Endothelial cell of umbilical vein (primary cell): ENCODE data around the gene PLD1. TPM values are rescaled to one million over a fixed set of nuclear protein-coding genes. Genes with fewer than 3 reads are reported as not detected.

ENCODE experiments used
- BruUV-seq: library from RNA; stranded (reverse); fragments of 400-500 nt; replicated peaks from 2 replicates; lab custom pipeline; 2021; lab: Mats Ljungman, UMichigan
- CTCF ChIA-PET: fragments of 300-600, 350-600 bp; sonication (Branson Sonifier 250); formaldehyde crosslinking; loops from one replicate; lab custom pipeline; 2021; ENCODE audit warnings: antibody characterized with exemption, inconsistent platforms; lab: Charles Lee
- POLR2A ChIA-PET: fragments of 300-600, 350-600 bp; sonication (Branson Sonifier 250); formaldehyde crosslinking; loops from one replicate; lab custom pipeline; 2021; ENCODE audit warnings: antibody characterized with exemption, inconsistent platforms; lab: Charles Lee
- DNase-seq: peaks from one replicate; pipeline ENCODE4 v3.0.0-alpha.2; 2011; ENCODE audit warnings: low read depth, low spot score
- FAIRE-seq: peaks from 2 replicates; lab custom pipeline; 2011; peaks lifted over from hg19 to GRCh38; lab: Jason Lieb, UNC
- H2AFZ ChIP-seq: 2 replicates; pipeline ENCODE4 v1.6.0; 2012; ENCODE audit warnings: low read depth, low read length, control low read depth, inconsistent platforms
- H3K27ac ChIP-seq: 2 replicates; pipeline ENCODE4 v1.5.1; 2011; ENCODE audit warnings: low read depth, mild to moderate bottlenecking, control low read depth, low read length, moderate library complexity; ENCODE audit not compliant: insufficient read depth
- H3K27me3 ChIP-seq, 2 experiments: 2 replicates each; pipeline versions ENCODE4 v1.6.0 to v1.6.1; 2011; ENCODE audit warnings: low read length in 2 of 2, mixed read lengths in 1 of 2; ENCODE audit not compliant: control insufficient read depth in 2 of 2, insufficient read depth in 2 of 2
- H3K36me3 ChIP-seq, 2 experiments: 2 replicates in 1 of 2; 3 replicates in 1 of 2; pipeline ENCODE4 v1.5.1; 2011; ENCODE audit warnings: low read length in 2 of 2, mild to moderate bottlenecking in 1 of 2, moderate library complexity in 1 of 2; ENCODE audit not compliant: control insufficient read depth in 2 of 2, insufficient read depth in 2 of 2; ENCODE audit errors: extremely low read depth in 1 of 2
- H3K4me1 ChIP-seq: 3 replicates; pipeline ENCODE4 v1.5.1; 2011; ENCODE audit warnings: mild to moderate bottlenecking, low read length; ENCODE audit not compliant: control insufficient read depth, insufficient read depth; ENCODE audit errors: extremely low read depth
- H3K4me2 ChIP-seq: 2 replicates; pipeline ENCODE4 v1.6.1; 2011; ENCODE audit warnings: low read length, control low read depth, mixed read lengths; ENCODE audit not compliant: insufficient read depth
- H3K4me3 ChIP-seq, 3 experiments: fragments of 200-600 bp in 1 of 3; sonication (generic), shearing (Covaris generic) in 1 of 3; replicated peaks in 1 of 3; 2 replicates each; pipeline ENCODE4 v1.5.1; 2011 to 2016; ENCODE audit warnings: control low read depth in 3 of 3, low read length in 3 of 3, mild to moderate bottlenecking in 2 of 3, inconsistent platforms in 1 of 3, low read depth in 1 of 3, moderate library complexity in 1 of 3; ENCODE audit not compliant: insufficient read depth in 1 of 3
- H3K79me2 ChIP-seq: 2 replicates; pipeline ENCODE4 v1.6.0; 2012; ENCODE audit warnings: low read length, inconsistent platforms; ENCODE audit not compliant: control insufficient read depth, insufficient read depth
- H3K9ac ChIP-seq: replicated peaks from 2 replicates; pipeline ENCODE3; 2011; ENCODE audit warnings: low read length, control low read depth; ENCODE audit not compliant: insufficient read depth; ENCODE audit errors: extremely low read depth
- H3K9me1 ChIP-seq: replicated peaks from 3 replicates; pipeline ENCODE4 v1.6.0; 2011; ENCODE audit warnings: mild to moderate bottlenecking, low read length; ENCODE audit not compliant: control insufficient read depth, insufficient read depth; ENCODE audit errors: extremely low read depth
- H3K9me3 ChIP-seq: replicated peaks from 2 replicates; pipeline ENCODE4 v1.5.1; 2012; ENCODE audit warnings: low read length, inconsistent platforms; ENCODE audit not compliant: control insufficient read depth, insufficient read depth
- H4K20me1 ChIP-seq: replicated peaks from 2 replicates; pipeline ENCODE3; 2011; ENCODE audit warnings: mild to moderate bottlenecking, low read length; ENCODE audit not compliant: control insufficient read depth, insufficient read depth; ENCODE audit errors: extremely low read depth
- CTCF ChIP-seq, 2 donors: IDR thresholded peaks; 1 replicate in 1 of 2; 2 replicates in 1 of 2; pipeline ENCODE4 v1.5.1; 2011; ENCODE audit warnings: low read length in 2 of 2, mild to moderate bottlenecking in 2 of 2, moderate library complexity in 2 of 2, control low read depth in 1 of 2, inconsistent platforms in 1 of 2, low read depth in 1 of 2; ENCODE audit not compliant: insufficient read depth in 1 of 2; ENCODE audit errors: extremely low read depth in 1 of 2
- EZH2 ChIP-seq: IDR thresholded peaks from 2 replicates; pipeline ENCODE4 v1.6.1; 2012; ENCODE audit warnings: borderline replicate concordance, low read depth, mild to moderate bottlenecking, moderate library complexity, low read length, inconsistent platforms; ENCODE audit not compliant: severe bottlenecking
- FOS ChIP-seq: IDR thresholded peaks from 2 replicates; pipeline ENCODE4 v1.6.1; 2011; ENCODE audit warnings: mild to moderate bottlenecking, low read length, moderate library complexity, borderline replicate concordance; ENCODE audit not compliant: insufficient read depth
- GATA2 ChIP-seq: IDR thresholded peaks from 2 replicates; pipeline ENCODE4 v1.7.0; 2011; ENCODE audit warnings: low read depth, mild to moderate bottlenecking, moderate library complexity, mixed read lengths, low read length; ENCODE audit not compliant: insufficient read length, insufficient read depth
- JUN ChIP-seq: IDR thresholded peaks from 2 replicates; pipeline ENCODE4 v1.6.1; 2011; ENCODE audit warnings: borderline replicate concordance, low read depth; ENCODE audit not compliant: insufficient read length, insufficient read depth
- MAX ChIP-seq: IDR thresholded peaks from 2 replicates; pipeline ENCODE4 v1.6.1; 2011; ENCODE audit not compliant: insufficient read depth, insufficient read length
- MYC ChIP-seq: IDR thresholded peaks from one replicate; pipeline ENCODE4 v1.6.1; 2011; ENCODE audit warnings: mild to moderate bottlenecking, low read depth, low read length
- POLR2A ChIP-seq: IDR thresholded peaks from 2 replicates; pipeline ENCODE4 v1.6.1; 2012; ENCODE audit warnings: low read depth, mild to moderate bottlenecking, control low read depth, low read length
- POLR2AphosphoS5 ChIP-seq: IDR thresholded peaks from 2 replicates; pipeline ENCODE4 v1.6.1; 2012; ENCODE audit warnings: low read depth, mild to moderate bottlenecking, control low read depth, low read length, moderate library complexity; ENCODE audit not compliant: insufficient read depth
- dilution Hi-C: fragments of 300-500 bp; cut with MboI; formaldehyde crosslinking; loops from one replicate; pipeline ENCODE4 v1.15.0; 2019; ENCODE audit warnings: low sequenced_read_pairs; ENCODE audit not compliant: extremely low pct_ligation_motif_present
- intact Hi-C: fragments of 100-400 bp; cut with micrococcal nuclease; formaldehyde crosslinking; loops from one replicate; pipeline ENCODE4 v1.10.0; 2022
- polyA plus RNA-seq, 4 experiments: library from polyadenylated mRNA; depleted of rRNA in 3 of 4; stranded (reverse) in 3 of 4; unstranded in 1 of 4; fragments of >200 nt; gene quantifications; 2 replicates each; pipeline versions ENCODE4 v1.2.1 to v1.2.3, GENCODE V29; 2011 to 2012; ENCODE audit warnings: missing spikeins in 1 of 4
- total RNA-seq: library from RNA; stranded (reverse); gene quantifications from 2 replicates; pipeline ENCODE4 v1.2.3, GENCODE V29; 2021

PLD1 gene
- total and polyA plus RNA-seq, 2 donors (not counting 3 experiments of a cell fraction or from before 2014, with no cell fraction given) = 42.0 to 108 TPM

- Histone ChIP-seq H3K79me2 (no peaks in the 10 kb centered on the region), H4K20me1 (no peaks in the 10 kb centered on the region), H3K27ac (no peak overlapping the region), H3K4me1 (peaks cover 19% of the 10 kb centered on the region), H3K9me1 (no peaks in the 10 kb centered on the region), H3K36me3 (peaks cover 5 to 10% of the 10 kb centered on the region in 2 experiments), H3K4me3 (no peak overlapping the region), H3K9me3 (no peaks in the 10 kb centered on the region), H3K4me2 (no peak overlapping the region), H3K27me3 (no peaks in the 10 kb centered on the region), H3K9ac (no peak overlapping the region), H2AFZ (no peak overlapping the region)
- intact Hi-C loops (no loop called here), dilution Hi-C loops (no loop called here)
- ChIA-PET CTCF (interaction anchor here (1.1 kb wide), 1 partner anchor 67 kb away, joined by 3 read pairs; no protein-coding TSS in a partner anchor), POLR2A (no interaction called here)
- no peak for FAIRE-seq
- BruUV-seq = no TSS peak
- TF ChIP-seq EZH2 (no peak), POLR2AphosphoS5 (no peak), MYC (no peak), POLR2A (no peak), FOS (no peak), CTCF (IDR thresholded peaks at IDR 0.05; ENCODE audit: extremely low read depth in 1 of 2, insufficient read depth in 1 of 2, low read depth in 1 of 2, low read length in 2 of 2) (no peak), GATA2 (no peak), JUN (no peak), MAX (no peak)
- no peak for DNase-seq
Observed at GRCh38 chr3:171710359-171710758, 99.9 kb downstream of the PLD1 start.
